ENCODE data around the gene APBB2.
"Not testable (repeated sequence)": the region's sequence is repeated elsewhere in the genome, so short reads cannot be mapped to it uniquely, and the experiment has no call there.

Gene APBB2

DNA sequence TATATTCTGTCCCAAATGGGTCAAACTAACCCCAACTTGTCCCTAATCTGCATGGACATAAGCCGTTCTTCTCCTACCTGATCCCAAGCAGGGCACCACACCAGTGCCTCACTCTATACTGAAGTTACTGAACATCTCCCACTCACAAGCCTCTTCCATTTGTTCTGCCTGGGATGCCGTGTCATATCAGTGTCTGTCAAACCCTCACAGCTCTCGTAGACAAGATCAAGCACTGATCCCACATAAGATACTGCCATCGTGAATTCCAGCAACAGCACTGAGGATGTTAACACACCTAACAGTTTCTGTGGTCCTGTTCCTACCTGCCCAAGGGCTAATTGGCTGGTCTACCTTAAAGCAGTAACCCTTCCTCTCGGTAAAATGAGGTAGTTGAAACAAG is 162.1 kb downstream of the APBB2 start:
- no peak for DNase-seq

DNA sequence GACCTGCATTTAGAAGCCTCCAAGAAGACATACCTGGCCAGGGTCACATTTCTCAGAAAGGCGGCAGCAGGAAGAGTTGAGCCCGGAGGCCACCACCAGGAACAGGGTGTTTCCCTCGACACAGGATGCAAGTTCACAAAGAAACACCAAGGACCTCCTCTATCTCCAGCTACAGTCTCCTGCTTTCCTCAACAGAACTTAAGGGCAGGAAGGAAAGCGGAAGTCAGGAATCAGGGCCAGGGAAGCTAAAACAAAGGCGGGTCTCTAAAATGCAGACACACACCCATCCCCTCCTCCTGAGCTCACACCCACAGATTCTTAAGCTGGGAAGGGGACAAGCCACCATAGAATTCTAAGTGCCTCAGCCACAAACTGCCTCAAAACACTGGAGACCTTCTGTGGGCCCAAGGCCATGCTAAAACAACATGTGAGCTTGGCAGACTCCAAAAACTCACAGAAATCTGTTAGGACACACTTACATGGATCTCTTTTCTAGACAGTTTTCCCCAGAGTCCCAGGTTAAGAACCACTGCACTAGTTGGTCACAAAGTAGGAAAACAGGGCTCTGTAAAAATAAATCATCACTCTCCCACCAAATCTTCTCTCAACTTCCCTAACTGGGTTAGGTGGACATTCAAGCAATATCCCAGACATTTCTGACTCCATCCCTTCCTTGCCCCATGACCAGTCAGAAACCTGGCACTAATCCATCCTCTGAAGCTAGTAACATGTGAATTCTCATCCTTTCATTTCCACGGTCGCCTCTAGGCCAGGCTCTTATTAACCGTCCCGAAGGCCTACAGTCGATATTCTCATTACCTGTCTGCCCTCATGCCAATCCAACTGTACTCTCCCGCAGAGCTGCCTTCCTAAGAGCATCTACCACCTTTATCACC is 163.2 kb downstream of the APBB2 start:
- no peak for DNase-seq

DNA sequence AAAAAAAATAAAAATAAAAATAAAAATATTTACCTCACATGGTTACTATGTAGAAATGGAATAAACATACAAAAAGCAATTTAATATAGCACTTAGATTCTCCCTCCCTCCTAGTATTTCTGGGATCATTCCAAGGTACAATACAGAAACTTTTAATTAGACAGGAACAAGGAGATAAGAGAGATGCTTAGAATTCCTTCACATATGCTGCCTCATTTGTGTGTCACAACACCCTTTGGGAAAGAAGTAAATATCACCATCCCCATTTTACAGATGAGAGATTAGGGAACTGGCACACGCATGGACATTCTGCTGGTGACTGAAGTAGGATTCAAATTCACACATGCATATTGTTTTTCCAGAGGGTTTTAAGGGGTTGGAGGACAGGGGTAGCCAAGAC is 164.2 kb downstream of the APBB2 start:
- no peak for DNase-seq

DNA sequence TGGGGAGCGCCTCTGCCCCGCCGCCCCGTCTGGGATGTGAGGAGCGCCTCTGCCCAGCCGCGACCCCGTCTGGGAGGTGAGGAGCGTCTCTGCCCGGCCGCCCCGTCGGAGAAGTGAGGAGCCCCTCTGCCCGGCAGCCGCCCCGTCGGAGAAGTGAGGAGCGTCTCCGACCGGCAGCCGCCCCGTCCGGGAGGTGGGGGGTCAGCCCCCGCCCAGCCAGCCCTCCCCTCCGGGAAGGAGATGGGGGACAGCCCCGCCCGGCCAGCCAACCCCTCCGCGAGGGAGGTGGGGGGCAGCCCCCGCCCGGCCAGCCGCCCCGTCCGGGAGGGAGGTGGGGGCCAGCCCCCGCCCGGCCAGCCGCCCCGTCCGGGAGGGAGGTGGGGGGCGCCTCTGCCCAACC is 165.2 kb downstream of the APBB2 start:
- DNase-seq: not testable (repeated sequence)

DNA sequence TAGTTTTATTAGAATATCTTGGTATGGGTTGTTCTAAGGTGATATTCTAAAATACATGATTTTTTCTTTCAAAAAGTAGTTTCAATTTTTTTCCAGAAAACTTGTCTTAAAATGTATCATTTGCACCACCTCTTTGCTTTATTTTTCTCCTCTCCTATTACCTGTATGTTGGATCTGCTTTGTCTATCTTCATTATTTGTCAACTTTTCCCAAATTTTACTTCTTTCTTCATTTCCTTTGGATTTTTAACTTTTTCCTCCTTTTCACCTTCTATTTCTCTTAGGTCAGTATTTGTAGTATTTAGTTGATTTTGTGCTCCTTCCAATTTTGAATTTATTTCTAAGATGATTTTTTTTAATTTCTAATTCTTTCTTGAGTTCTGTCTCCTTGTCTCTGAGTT is 169.6 kb downstream of the APBB2 start:
- DNase-seq: no peak

DNA sequence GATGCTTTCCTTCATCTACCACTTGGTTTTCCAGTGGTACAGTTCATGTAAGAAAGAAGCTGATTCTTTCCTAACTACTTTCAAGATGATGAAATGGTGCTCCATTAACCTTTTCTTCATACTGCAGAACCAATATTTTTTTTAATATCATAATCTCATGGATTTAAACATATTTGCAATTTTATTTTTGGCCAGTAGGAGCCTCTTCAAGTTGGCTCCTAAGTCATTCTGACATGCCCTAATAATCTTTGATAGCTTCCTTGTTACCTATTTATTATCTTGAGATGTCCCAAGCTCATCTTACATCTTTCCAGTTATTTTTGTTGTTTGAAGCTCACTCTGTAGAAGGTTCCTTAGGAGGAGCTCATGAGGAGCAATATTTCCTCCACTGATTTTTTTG is 170.2 kb downstream of the APBB2 start:
- DNase-seq: no peak

DNA sequence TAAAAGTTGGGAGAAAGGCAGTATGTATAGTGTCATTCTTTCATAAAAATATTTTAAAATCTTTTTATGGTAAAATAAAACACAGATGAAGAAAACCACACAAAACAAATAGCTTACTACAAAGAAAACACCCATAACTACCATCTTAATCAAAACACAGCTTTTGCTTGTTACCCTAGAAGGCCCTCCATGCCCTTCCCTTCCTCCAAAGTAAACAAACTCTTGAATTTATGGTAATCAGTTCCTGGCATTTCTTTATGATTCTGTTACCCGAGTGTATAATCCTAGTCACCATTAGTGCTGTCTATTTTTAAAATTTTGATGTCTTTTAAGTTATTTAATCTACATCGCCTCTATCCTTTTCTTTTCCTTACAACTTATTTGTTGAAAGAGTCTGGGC is 170.9 kb downstream of the APBB2 start:
- DNase-seq: no peak

DNA sequence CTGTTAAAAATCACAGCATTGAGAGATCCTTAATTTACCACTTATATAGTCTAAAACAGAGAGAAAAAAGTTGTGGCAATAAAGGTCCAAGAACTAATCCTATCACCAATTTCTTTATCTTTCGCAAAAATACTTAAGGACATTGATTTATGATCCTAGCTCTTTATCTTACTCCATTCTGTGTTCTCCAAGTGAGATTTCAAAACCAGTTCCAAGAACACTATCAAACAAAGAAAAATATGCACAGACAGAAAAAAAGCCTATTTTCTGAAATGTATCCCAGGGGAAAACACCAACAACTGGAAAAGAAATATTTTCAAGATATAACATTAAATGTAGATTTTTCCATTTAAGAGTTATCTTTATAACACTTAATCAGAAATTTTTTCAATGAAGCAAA is 172.8 kb downstream of the APBB2 start:
- no peak for DNase-seq

DNA sequence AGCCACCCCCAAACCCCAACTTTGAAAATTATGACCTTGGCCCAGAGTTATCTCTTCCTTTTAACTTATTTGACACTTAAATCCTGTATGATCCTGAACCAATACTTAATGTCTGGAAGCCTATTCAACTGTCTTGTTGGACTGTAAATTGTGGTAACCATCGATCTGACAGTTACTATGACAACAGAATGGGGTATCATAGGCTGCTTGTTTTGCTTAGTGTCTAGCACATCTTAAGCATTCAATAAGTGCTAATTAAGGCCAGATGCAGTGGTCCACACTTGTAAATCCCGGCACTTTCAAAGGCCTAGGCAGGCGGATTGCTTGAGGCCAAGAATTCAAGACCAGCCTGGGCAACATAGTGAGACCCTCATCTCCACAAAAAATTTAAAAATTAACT is 175.0 kb downstream of the APBB2 start:
- no peak for DNase-seq

DNA sequence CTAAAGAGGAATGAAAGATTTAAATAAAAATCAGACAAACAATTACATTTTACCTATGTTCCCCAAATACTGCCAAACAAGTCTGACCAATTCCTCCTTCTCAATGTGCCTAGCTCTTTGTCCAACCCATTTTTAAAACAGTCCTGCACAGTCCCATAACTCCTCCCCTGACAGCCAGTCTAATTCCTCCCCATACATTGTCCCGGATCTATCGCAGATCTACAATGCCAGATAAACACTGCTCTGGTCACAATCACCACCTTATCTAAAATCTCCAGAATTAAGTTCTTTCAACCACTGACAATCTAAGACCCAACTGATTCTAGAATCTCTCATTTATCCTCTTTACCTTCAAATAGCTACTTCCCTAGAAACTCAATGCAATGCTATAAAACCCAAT is 176.0 kb downstream of the APBB2 start:
- DNase-seq: no peak

DNA sequence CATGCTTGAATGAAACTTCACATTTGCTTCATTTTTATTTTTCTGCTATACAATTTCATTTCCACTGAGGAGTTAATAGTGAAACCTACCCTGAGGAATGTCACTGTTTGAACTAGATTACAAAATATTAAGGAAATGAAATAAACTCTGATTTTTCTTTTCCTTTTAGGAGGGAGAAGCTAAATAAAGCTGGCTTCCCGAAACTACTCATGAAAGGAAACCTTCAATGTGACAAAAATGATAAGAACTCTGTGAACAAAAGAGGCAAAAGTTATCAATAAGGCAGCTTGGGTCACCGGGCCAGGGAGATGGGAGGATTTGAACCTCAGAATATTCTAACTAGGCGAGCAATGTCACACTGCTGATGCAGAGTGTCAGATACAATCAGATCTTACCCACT is 185.2 kb downstream of the APBB2 start:
- DNase-seq: no peak

DNA sequence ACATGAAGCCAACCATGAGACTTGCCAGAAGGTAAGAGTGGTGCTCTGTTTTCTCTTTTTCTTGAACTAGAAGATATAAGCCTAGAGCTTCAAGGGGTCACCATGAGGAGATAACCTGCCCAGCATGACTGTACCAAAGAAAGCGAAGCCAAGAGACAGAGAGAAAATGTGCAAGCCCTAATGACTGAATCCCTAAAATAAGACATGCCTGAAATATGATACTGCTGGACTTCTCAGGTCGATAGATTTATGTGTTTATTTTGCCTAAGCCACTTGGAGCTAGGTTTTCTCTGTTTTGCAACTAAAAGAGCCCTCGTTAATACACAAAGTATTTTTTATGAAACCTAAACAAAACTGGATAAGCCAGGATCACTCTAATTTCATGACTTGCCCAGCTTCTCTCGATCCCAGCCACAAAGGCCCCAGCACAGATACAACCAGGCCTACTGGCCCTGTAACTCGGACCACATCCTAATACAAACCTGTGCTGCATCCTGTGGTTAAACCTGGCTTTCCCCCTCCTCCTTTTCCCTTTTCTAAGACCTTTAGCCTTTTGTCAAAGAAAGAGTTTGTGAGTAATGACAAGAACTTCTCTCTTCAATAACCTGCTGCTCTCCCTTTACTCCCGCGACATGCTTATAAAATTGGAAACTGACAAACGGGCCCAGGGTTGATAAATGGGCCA is 185.8 kb downstream of the APBB2 start:
- DNase-seq: no peak

DNA sequence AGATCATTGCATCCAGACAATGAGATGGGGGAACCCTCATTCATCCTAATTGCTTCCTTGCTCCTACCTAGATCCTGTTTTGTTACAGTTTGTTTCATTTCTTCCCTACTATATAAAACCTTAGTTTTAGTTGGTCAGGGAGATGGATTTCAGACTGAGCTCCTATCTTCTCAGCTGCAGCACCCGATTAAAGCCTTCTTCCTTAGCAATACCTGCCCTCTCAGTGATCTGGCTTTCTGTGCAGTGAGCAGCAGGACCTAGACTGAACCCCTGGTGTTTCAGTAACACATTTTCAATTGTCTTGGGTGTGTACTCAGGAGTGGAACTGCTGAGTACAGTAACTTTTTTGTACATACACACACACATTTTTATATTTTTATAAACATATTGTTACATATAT is 187.4 kb downstream of the APBB2 start:
- DNase-seq: no peak

DNA sequence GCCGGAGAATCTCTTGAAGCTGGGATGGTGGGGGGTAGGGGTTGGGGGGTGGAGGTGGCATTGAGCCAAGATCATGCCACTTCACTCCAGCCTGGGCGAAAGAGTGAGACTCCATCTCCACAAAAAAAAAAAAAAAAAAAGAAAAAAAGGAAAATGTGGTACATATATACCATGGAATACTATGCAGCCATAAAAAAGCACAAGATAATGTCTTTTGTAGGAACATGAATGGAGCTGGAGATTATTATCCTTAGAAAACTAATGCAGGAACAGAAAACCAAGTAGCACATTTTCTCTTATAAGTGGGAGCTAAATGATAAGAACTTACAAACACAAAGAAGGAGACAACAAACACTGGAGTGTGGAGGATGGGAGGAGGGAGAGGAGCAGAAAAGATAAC is 188.5 kb downstream of the APBB2 start:
- DNase-seq: no peak

DNA sequence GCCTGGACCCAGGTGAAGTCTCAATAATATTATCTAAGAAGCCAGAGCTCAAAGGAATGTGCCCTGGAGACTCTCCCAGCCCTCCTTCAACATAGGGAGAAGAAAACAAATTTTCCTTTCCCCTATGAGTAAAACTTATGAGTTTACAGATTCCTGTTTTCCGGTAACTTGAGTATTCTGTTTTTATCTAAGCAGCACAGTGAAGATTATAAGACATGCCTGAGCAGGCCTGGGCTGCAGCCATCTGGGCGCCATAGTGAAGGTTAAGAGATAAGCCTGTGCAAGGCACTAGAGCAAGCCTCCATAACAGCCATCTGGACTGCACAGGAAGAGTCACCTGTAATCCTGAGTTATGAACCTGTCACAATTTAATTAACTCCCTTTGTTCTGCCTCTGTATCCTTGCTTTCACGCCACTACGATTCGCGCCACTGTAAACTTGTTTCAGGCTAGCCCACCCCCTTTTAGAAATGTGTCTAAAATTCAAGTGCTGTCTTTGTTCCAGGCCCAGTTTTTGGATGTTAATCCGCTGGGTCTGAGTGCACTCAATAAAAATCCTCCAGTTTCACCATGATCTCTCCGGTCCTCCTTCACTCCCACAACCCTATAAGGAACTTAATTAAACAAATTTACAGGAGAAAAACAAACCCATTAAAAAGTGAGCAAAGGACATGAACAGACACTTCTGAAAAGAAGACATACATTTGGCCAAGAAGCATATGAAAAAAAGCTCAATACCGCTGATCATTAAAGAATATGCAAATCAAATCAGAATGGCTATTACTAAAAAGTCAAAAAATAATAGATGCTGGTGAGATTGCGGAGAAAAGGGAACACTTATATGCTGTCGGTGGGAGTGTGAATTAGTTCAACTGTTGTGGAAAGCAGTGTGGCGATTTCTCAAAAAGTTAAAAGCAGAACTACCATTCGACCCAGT is 189.5 kb downstream of the APBB2 start:
- no peak for DNase-seq

DNA sequence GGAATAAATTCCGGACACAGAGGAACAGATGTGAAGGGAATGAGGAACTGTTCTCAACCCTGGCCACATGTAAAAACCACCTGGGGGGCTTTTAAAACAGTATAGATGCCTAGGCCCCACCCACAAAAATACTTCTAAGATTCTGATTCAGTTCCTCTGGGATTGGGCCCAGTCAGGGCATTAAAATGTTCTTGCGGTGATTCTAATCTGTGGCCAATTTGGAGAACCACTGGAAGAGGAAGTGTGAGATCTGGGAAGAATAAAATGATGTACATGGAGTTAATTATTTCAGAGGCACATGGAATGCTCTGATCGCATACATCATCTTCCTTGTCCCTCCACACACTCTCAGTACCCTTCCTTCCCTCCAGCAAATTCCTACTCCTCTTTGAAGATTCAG is 192.2 kb downstream of the APBB2 start:
- no peak for DNase-seq

DNA sequence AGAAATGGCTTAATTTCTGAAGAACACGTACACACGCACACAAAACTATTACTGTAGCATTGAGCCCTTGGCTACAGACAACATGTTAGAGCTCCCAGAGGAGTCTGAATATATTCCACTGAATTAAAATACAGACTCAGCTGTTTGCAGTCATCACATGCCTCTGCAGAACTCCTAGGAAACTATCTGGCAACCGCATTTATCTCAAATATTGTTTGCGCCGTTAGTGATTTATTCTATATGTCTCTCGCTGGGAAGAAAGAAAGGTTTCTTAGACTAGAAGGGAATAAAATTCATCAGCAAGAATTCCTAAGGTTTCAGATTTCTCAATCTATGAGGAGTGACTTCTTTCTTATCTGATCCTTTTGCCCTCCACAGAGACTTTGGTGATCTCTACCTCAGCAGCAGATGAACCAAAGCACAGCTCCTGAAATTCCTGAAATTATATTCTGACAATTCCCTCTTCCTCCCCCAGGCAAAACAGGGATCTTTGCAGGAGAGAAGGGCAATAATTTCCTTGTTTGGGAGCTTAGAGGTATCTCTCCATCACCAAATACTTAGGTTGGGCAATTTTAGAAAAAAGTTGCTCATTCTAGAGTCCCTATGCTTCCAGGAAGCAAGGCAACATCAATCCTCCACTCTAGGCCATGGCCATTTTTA is 199.2 kb downstream of the APBB2 start:
- DNase-seq: no peak

DNA sequence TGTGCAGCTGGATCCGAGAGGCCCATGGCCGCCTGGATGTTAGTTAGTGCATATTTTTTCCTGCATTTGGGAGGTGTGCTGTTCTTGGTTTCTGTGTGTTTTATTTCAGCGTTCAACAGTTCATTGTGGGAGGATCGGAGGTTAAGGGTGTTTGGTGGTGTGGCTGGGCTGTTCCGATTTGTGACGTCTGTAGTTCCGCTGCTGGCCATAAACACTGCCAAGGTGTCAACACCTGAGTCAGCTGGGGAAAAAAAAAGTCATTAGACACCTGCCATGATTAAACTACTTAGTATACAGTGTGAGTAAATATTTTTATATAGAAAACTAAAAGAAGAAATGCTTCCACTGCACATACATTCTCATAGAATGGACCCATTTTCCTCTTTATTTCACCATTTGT is 200.2 kb downstream of the APBB2 start:
- DNase-seq: no peak

DNA sequence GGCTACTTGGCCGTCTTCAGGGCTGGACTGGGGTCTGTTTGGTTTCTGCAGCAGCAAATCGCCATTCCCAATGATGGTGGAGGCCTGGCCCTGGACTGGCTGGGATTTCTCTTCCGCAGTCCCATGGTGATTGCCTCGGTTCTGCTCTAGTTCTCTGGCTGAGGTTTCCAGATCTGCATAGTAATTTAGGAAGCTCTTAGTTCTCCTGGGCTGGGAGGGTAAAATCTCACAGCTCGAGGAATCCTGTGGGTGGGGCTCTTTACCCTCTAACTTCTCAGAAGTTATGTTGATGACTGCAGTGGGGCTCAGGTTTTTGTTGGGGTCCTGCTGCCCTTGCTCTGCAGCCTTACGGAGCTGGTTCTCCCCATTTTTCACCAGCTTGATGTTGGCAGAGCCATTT is 200.6 kb downstream of the APBB2 start:
- DNase-seq: no peak

DNA sequence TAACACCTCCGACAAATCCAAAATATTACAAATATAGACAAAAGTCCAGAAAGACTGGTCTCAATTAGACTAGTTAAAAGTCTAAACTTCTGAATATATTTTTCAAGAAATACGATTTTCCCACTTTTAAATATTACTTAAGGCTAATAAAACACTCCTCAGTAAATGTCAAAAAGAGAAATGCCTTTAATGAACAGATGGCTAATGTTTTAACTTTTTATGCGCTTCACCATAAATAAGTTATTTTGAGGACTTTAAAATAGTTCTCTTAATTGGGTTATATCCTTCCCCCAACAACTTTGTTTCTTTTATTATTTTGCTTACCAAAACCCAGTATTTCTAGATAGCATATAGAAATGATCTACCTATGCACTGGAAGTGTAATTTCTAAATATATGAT is 201.4 kb downstream of the APBB2 start:
- DNase-seq: no peak

DNA sequence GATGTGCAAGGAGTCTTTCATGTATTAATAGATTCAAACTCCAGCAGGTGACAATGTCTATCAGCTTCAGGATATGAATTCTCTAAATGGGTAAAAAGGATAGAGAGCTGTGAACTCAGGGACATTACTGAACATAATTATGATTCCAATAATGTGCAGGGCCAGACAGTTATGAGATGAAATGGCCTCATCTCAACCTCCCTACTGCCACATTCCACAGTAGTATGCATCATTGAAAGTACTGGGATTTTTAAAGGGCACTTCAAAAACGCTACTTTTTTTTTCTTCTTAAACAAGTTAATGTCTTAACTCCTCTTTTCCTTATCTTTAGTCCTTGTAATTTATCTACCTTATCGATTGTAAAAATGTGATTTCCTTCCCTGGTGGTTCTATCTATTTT is 202.0 kb downstream of the APBB2 start:
- no peak for DNase-seq

DNA sequence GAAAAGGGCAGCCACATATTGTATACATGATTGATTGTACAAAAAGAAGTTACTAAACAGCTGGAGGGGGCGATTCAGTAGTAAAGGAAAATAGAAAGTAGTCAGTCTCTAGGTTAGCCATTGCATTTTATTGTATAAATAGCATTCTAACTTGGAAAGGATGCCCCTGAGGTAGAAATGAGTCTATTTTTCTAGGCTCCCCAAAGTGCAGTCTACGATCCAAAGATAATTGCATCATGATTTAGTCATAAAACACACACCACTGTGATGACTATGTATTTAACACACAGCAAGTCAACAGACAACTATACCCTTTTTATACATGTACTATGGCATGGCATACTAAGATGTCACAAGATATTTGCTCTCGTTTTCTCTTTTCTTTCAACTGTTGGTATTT is 204.9 kb downstream of the APBB2 start:
- DNase-seq: no peak

DNA sequence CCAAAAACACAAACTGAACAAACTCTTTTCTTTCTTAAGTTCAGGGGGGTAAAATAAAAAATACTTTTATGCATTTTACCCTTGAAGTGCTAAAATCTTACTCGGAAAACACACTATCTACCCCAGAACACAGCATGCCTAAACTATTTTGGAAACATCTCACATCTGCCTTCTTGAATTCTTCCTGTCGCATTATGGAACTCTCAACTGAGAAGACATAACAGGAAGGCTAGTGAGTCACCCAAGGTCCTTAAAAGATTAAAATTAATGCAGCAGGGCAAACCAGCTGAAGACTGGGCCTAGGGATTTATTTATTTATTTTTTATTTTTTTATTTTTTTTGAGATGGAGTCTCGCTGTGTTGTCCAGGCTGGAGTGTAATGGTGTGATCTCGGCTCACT is 208.2 kb downstream of the APBB2 start:
- no peak for DNase-seq
